CD14-positive monocyte (primary cell): ENCODE measurements around the gene HEBP2. TPM values are rescaled to one million over a fixed set of nuclear protein-coding genes. Genes with fewer than 3 reads are reported as not detected.

ENCODE experiments used
- DNase-seq, 3 donors: peaks; one replicate each; pipeline ENCODE4 v3.0.0-alpha.2; 2011 to 2022
- H2AFZ ChIP-seq: 2 replicates; pipeline ENCODE4 v1.6.0; 2012; ENCODE audit warnings: mild to moderate bottlenecking, low read depth, low read length, inconsistent platforms; ENCODE audit not compliant: insufficient read depth, poor library complexity, severe bottlenecking
- H3K27ac ChIP-seq, 2 donors: 1 replicate in 1 of 2; 2 replicates in 1 of 2; pipeline ENCODE4 v1.5.1; 2012 to 2013; ENCODE audit warnings: low read length in 2 of 2, control low read depth in 1 of 2, inconsistent platforms in 1 of 2, low read depth in 1 of 2, mild to moderate bottlenecking in 1 of 2
- H3K27me3 ChIP-seq, 2 donors: one replicate each; pipeline versions ENCODE4 v1.6.0 to v1.6.1; 2011 to 2013; ENCODE audit warnings: low read length in 2 of 2; ENCODE audit not compliant: control insufficient read depth in 2 of 2, insufficient read depth in 2 of 2
- H3K36me3 ChIP-seq, 2 donors: replicated peaks in 1 of 2; 1 replicate in 1 of 2; 2 replicates in 1 of 2; pipeline versions ENCODE4 v1.5.1 to v1.6.1; 2012 to 2013; ENCODE audit warnings: low read length in 2 of 2, control low read depth in 1 of 2, inconsistent platforms in 1 of 2, mild to moderate bottlenecking in 1 of 2; ENCODE audit not compliant: insufficient read depth in 2 of 2, control insufficient read depth in 1 of 2
- H3K4me1 ChIP-seq, 2 donors: 1 replicate in 1 of 2; 2 replicates in 1 of 2; pipeline versions ENCODE4 v1.5.1 to v1.6.1; 2012 to 2013; ENCODE audit warnings: low read length in 2 of 2, control low read depth in 1 of 2, inconsistent platforms in 1 of 2, mild to moderate bottlenecking in 1 of 2, moderate library complexity in 1 of 2; ENCODE audit not compliant: insufficient read depth in 2 of 2, control insufficient read depth in 1 of 2
- H3K4me2 ChIP-seq: replicated peaks from 2 replicates; pipeline ENCODE3; 2012; ENCODE audit warnings: low read length, moderate library complexity, mild to moderate bottlenecking; ENCODE audit not compliant: poor library complexity, severe bottlenecking; ENCODE audit errors: extremely low read depth
- H3K4me3 ChIP-seq, 3 experiments: fragments of 200-600 bp in 1 of 3; sonication (generic) in 1 of 3; replicated peaks in 1 of 3; 1 replicate in 2 of 3; 2 replicates in 1 of 3; pipeline ENCODE4 v1.5.1; 2011 to 2013; ENCODE audit warnings: low read length in 3 of 3, mild to moderate bottlenecking in 3 of 3, control low read depth in 2 of 3, low read depth in 2 of 3, inconsistent platforms in 1 of 3, moderate library complexity in 1 of 3
- H3K79me2 ChIP-seq: 2 replicates; pipeline ENCODE4 v1.6.0; 2012; ENCODE audit warnings: mild to moderate bottlenecking, control low read depth, inconsistent platforms, low read length, moderate library complexity; ENCODE audit not compliant: insufficient read depth
- H3K9ac ChIP-seq: 2 replicates; pipeline ENCODE4 v1.6.0; 2017; ENCODE audit warnings: low read length, mild to moderate bottlenecking; ENCODE audit not compliant: insufficient read depth, poor library complexity, severe bottlenecking
- H3K9me3 ChIP-seq, 2 donors: replicated peaks in 1 of 2; 1 replicate in 1 of 2; 2 replicates in 1 of 2; pipeline versions ENCODE4 v1.5.1 to v1.6.1; 2012 to 2013; ENCODE audit warnings: low read length in 2 of 2, control low read depth in 1 of 2; ENCODE audit not compliant: control insufficient read depth in 1 of 2, insufficient read depth in 1 of 2
- H4K20me1 ChIP-seq: 2 replicates; pipeline ENCODE4 v1.6.0; 2012; ENCODE audit warnings: mild to moderate bottlenecking, low read length, control low read depth, moderate library complexity; ENCODE audit not compliant: insufficient read depth
- H3K27ac Mint-ChIP-seq, 7 donors: one replicate each; pipeline ENCODE4 v1.8.0; 2020; ENCODE audit warnings: mild to moderate bottlenecking in 7 of 7, mixed read lengths in 7 of 7, moderate library complexity in 6 of 7, inconsistent platforms in 2 of 7
- H3K27me3 Mint-ChIP-seq, 3 donors: one replicate each; pipeline ENCODE4 v1.8.0; 2021 to 2022; ENCODE audit warnings: low read depth in 3 of 3, mild to moderate bottlenecking in 3 of 3, mixed read lengths in 3 of 3, moderate library complexity in 3 of 3, inconsistent platforms in 1 of 3
- H3K36me3 Mint-ChIP-seq, 2 donors: one replicate each; pipeline ENCODE4 v1.8.0; 2020; ENCODE audit warnings: mixed read lengths in 2 of 2, inconsistent platforms in 1 of 2, mild to moderate bottlenecking in 1 of 2
- H3K4me1 Mint-ChIP-seq: one replicate; pipeline ENCODE4 v1.8.0; 2020; ENCODE audit warnings: mild to moderate bottlenecking, mixed read lengths
- H3K4me3 Mint-ChIP-seq, 2 donors: one replicate each; pipeline ENCODE4 v1.8.0; 2020; ENCODE audit warnings: mild to moderate bottlenecking in 2 of 2, mixed read lengths in 2 of 2, moderate library complexity in 1 of 2
- H3K9me3 Mint-ChIP-seq, 7 donors: one replicate each; pipeline ENCODE4 v1.8.0; 2020 to 2022; ENCODE audit warnings: mixed read lengths in 7 of 7, mild to moderate bottlenecking in 6 of 7, moderate library complexity in 6 of 7, inconsistent platforms in 2 of 7
- CTCF ChIP-seq: fragments of 200-600 bp; IDR thresholded peaks from one replicate; pipeline ENCODE4 v1.8.0; 2022; ENCODE audit warnings: antibody characterized with exemption, mild to moderate bottlenecking
- WGBS: methylation state at CpG from one replicate; pipeline ENCODE4 v1.1.5; 2013; ENCODE audit warnings: missing lambda C conversion rate; ENCODE audit not compliant: insufficient coverage; 5-methylcytosine and 5-hydroxymethylcytosine counted together
- intact Hi-C, 2 donors: fragments of 100-400 bp; cut with micrococcal nuclease; formaldehyde crosslinking; loops; one replicate each; pipeline versions ENCODE4 v1.15.0 to v1.15.1; 2023
- polyA plus RNA-seq, 3 donors: library from polyadenylated mRNA; depleted of rRNA in 1 of 3; unstranded in 2 of 3; stranded (reverse) in 1 of 3; fragments of 300-500 nt in 2 of 3; fragments of >200 nt in 1 of 3; fragmentation: Illumina TruSeq in 2 of 3; gene quantifications; 1 replicate in 2 of 3; 2 replicates in 1 of 3; pipeline ENCODE4 v1.2.3, GENCODE V29; 2012 to 2021

HEBP2 gene
- polyA plus RNA-seq, 3 donors, result 17.0 to 97.5 (median 96.8) TPM

- no peak overlapping the region for H3K27ac ChIP-seq
- no peaks in the 10 kb centered on the region for H3K79me2 ChIP-seq
- no peaks in the 10 kb centered on the region for H3K4me1 ChIP-seq
- H2AFZ ChIP-seq, result no peak overlapping the region
- no peak for TF ChIP-seq CTCF
- Mint-ChIP-seq H3K27me3 (peaks cover 0 to 2% (median 0%) of the 10 kb centered on the region in 3 donors), H3K36me3 (no peaks in the 10 kb centered on the region), H3K27ac (no peak overlapping the region), H3K9me3 (peaks cover 0 to 2% (median 0%) of the 10 kb centered on the region in 7 donors), H3K4me3 (no peak overlapping the region), H3K4me1 (peaks cover 7% of the 10 kb centered on the region)
- no peak overlapping the region for H3K4me3 ChIP-seq
- DNase-seq, result no peak
- no peak overlapping the region for H3K9ac ChIP-seq
- 97% methylated on average over 3 of the region's 8 CpGs for WGBS
- no peaks in the 10 kb centered on the region for H4K20me1 ChIP-seq
- no peak overlapping the region for H3K4me2 ChIP-seq
- H3K9me3 ChIP-seq, result no peaks in the 10 kb centered on the region
- intact Hi-C loops, result no loop called here
- H3K27me3 ChIP-seq, result no peaks in the 10 kb centered on the region
- H3K36me3 ChIP-seq, result no peaks in the 10 kb centered on the region
Measured at GRCh38 chr6:138387577-138388368, 16.2 kb upstream of the HEBP2 start.

- Histone ChIP-seq H3K9me3 (no peaks in the 10 kb centered on the region), H3K9ac (no peak overlapping the region), H3K4me2 (no peak overlapping the region), H3K27me3 (no peaks in the 10 kb centered on the region), H3K27ac (no peak overlapping the region), H3K4me3 (no peak overlapping the region), H2AFZ (no peak overlapping the region), H4K20me1 (no peaks in the 10 kb centered on the region), H3K36me3 (no peaks in the 10 kb centered on the region), H3K79me2 (no peaks in the 10 kb centered on the region), H3K4me1 (peaks cover 10% of the 10 kb centered on the region in 2 donors)
- Mint-ChIP-seq H3K27me3 (peaks cover 0 to 2% (median 0%) of the 10 kb centered on the region in 3 donors), H3K36me3 (no peaks in the 10 kb centered on the region), H3K27ac (peak overlapping the region in 2 of 7 donors; percentile 3 to 18), H3K9me3 (peaks cover 0 to 2% (median 0%) of the 10 kb centered on the region in 7 donors), H3K4me3 (no peak overlapping the region), H3K4me1 (peaks cover 17% of the 10 kb centered on the region)
- DNase-seq, result no peak
- no peak for TF ChIP-seq CTCF
- intact Hi-C loops, result no loop called here
- 100% methylated on average over 4 of the region's 5 CpGs for WGBS
Measured at GRCh38 chr6:138389551-138389950, 14.5 kb upstream of the HEBP2 start.
